Kidney (tissue), 14 donors: Measurements from ENCODE around the gene TTPAL. TPM values are rescaled to one million over a fixed set of nuclear protein-coding genes. Genes with fewer than 3 reads are reported as not detected.

Experiments used
- DNase-seq, 5 donors: peaks; one replicate each; pipeline ENCODE4 v3.0.0-alpha.2; 2013 to 2020
- FAIRE-seq: peaks from 2 replicates; lab custom pipeline; 2012; peaks lifted over from hg19 to GRCh38; lab: Jason Lieb, UNC
- H3K27ac ChIP-seq, 2 donors: one replicate each; pipeline ENCODE4 v1.7.0; 2013; ENCODE audit warnings: low read depth in 2 of 2, low read length in 2 of 2, inconsistent platforms in 1 of 2
- H3K27me3 ChIP-seq: one replicate; pipeline ENCODE4 v1.7.1; 2013; ENCODE audit warnings: low read length, inconsistent platforms; ENCODE audit not compliant: control insufficient read depth, insufficient read depth
- H3K36me3 ChIP-seq, 3 donors: one replicate each; pipeline versions ENCODE4 v1.7.0 to v1.7.1; 2013; ENCODE audit warnings: low read length in 3 of 3, control low read depth in 1 of 3, inconsistent platforms in 1 of 3; ENCODE audit not compliant: insufficient read depth in 3 of 3, control insufficient read depth in 2 of 3
- H3K4me1 ChIP-seq, 3 donors: one replicate each; pipeline versions ENCODE4 v1.7.0 to v1.7.1; 2013; ENCODE audit warnings: low read length in 3 of 3, inconsistent platforms in 1 of 3, low read depth in 1 of 3; ENCODE audit not compliant: control insufficient read depth in 2 of 3, insufficient read depth in 2 of 3
- H3K4me3 ChIP-seq, 3 donors: one replicate each; pipeline versions ENCODE4 v1.7.0 to v1.8.1; 2013; ENCODE audit warnings: low read length in 3 of 3, control low read depth in 1 of 3, inconsistent platforms in 1 of 3
- H3K9ac ChIP-seq, 3 donors: one replicate each; pipeline versions ENCODE4 v1.7.0 to v1.7.1; 2013; ENCODE audit warnings: low read length in 3 of 3, control low read depth in 1 of 3, inconsistent platforms in 1 of 3
- H3K9me3 ChIP-seq, 3 donors: one replicate each; pipeline versions ENCODE4 v1.7.0 to v1.7.1; 2013; ENCODE audit warnings: low read length in 3 of 3, control low read depth in 1 of 3, inconsistent platforms in 1 of 3; ENCODE audit not compliant: control insufficient read depth in 2 of 3, insufficient read depth in 1 of 3
- CTCF ChIP-seq: IDR thresholded peaks from 3 replicates; pipeline ENCODE4 v1.5.1; 2012; ENCODE audit warnings: mild to moderate bottlenecking, moderate library complexity, borderline replicate concordance; ENCODE audit not compliant: insufficient read depth; ENCODE audit errors: extremely low read depth
- intact Hi-C: fragments of 100-400 bp; cut with DNase I; formaldehyde crosslinking; loops from one replicate; pipeline ENCODE4 v1.11.1; 2022
- polyA plus RNA-seq: library from polyadenylated mRNA; stranded (reverse); fragments of 350-450 nt; fragmentation: Illumina TruSeq; extraction: RNeasy Lipid Tissue Mini Kit (QIAGEN cat#74804); gene quantifications from one replicate; pipeline ENCODE4 v1.2.3, GENCODE V29; 2014; ENCODE audit warnings: low read depth, low replicate concordance; ENCODE audit not compliant: insufficient read depth
- total RNA-seq: library from RNA; stranded (reverse); fragmentation: NEBNext Ultra II Directional; extraction: Animal tissue kit (Norgen Biotek cat#: 25700); gene quantifications from one replicate; pipeline ENCODE4 v1.2.1, GENCODE V29; 2021
- donor health status: control.
- donor health status: control.
- donor health status: control.
- donor health status: control.
- donor health status: control.
- donor health status: DM: yes; HTN: yes; CAD: no.
- donor health status: Normal renal cell carcinoma (clear cell type).

Gene TTPAL
- total and polyA plus RNA-seq, 2 donors from 2014 or later = 3.5 to 13.5 TPM

GRCh38 chr20:44448753-44449546 lies 26.7 kb upstream of the TTPAL start:
- peak; percentile 40 for TF ChIP-seq CTCF
- Histone ChIP-seq H3K27ac (peak overlapping the region; percentile 41 to 51), H3K27me3 (no peaks in the 10 kb centered on the region), H3K9me3 (no peaks in the 10 kb centered on the region), H3K9ac (peak overlapping the region in 1 of 3 donors; percentile 26), H3K4me1 (peaks cover 0 to 2% (median 0%) of the 10 kb centered on the region in 3 donors), H3K36me3 (no peaks in the 10 kb centered on the region), H3K4me3 (peak overlapping the region in 2 of 3 donors; percentile 45 to 63)
- intact Hi-C loops = no loop called here
- FAIRE-seq (no peak), DNase-seq (peak in 1 of 5 donors; percentile 23)

GRCh38 chr20:44449864-44450263 lies 25.8 kb upstream of the TTPAL start:
- Histone ChIP-seq H3K36me3 (no peaks in the 10 kb centered on the region), H3K9me3 (no peaks in the 10 kb centered on the region), H3K4me1 (peaks cover 0 to 2% (median 0%) of the 10 kb centered on the region in 3 donors), H3K9ac (no peak overlapping the region), H3K4me3 (no peak overlapping the region), H3K27me3 (no peaks in the 10 kb centered on the region), H3K27ac (no peak overlapping the region)
- intact Hi-C loops = no loop called here
- DNase-seq = no peak
- TF ChIP-seq CTCF = no peak
- no peak for FAIRE-seq

GRCh38 chr20:44450281-44450889 lies 25.3 kb upstream of the TTPAL start:
- no peaks in the 10 kb centered on the region for H3K36me3 ChIP-seq
- TF ChIP-seq CTCF = no peak
- no peaks in the 10 kb centered on the region for H3K9me3 ChIP-seq
- DNase-seq (no peak), FAIRE-seq (no peak)
- intact Hi-C loops = no loop called here
- H3K4me1 ChIP-seq = peaks cover 0 to 2% (median 0%) of the 10 kb centered on the region in 3 donors
- H3K9ac ChIP-seq = no peak overlapping the region
- no peak overlapping the region for H3K4me3 ChIP-seq
- H3K27me3 ChIP-seq = no peaks in the 10 kb centered on the region
- no peak overlapping the region for H3K27ac ChIP-seq
